Ovary (tissue), 3 donors: Measurements from ENCODE around the gene SPAG6.

ENCODE experiments used
- POLR2A ChIP-seq: fragments of 450-650 bp; IDR thresholded peaks from one replicate; pipeline ENCODE4 v1.6.1; 2017; ENCODE audit warnings: antibody characterized with exemption, mild to moderate bottlenecking, moderate library complexity
- TF ChIP-seq, protein P1 (sequence below), 3 donors: fragments of 450-650 bp in 2 of 3; fragments of 200-600 bp in 1 of 3; IDR thresholded peaks; one replicate each; pipeline versions ENCODE4 v1.5.1 to v1.8.0; 2016 to 2022; ENCODE audit warnings: antibody characterized with exemption in 3 of 3, mild to moderate bottlenecking in 1 of 3
- donor health status: DM: no; HTN: no; CAD: no.

DNA sequence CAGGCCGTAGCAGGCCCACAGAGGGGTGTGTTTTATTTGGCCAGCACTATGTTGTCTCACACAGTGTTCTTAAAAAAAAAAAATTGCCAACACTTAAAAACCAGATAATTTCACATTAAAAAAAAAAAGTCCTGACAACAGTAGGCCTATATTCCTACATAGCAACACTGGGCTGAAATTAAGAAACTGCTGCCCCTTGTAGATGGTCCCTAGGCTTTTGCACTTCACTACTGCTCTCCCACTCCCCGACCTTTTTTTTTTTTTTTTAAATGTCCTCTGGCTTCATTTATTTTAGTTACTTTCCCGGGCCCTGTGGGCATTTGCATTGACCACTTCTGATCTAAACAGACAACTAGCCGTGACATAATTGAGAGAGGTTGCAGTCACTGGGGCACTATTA, 36.0 kb downstream of the SPAG6 start:
- TF ChIP-seq, protein P1, sequence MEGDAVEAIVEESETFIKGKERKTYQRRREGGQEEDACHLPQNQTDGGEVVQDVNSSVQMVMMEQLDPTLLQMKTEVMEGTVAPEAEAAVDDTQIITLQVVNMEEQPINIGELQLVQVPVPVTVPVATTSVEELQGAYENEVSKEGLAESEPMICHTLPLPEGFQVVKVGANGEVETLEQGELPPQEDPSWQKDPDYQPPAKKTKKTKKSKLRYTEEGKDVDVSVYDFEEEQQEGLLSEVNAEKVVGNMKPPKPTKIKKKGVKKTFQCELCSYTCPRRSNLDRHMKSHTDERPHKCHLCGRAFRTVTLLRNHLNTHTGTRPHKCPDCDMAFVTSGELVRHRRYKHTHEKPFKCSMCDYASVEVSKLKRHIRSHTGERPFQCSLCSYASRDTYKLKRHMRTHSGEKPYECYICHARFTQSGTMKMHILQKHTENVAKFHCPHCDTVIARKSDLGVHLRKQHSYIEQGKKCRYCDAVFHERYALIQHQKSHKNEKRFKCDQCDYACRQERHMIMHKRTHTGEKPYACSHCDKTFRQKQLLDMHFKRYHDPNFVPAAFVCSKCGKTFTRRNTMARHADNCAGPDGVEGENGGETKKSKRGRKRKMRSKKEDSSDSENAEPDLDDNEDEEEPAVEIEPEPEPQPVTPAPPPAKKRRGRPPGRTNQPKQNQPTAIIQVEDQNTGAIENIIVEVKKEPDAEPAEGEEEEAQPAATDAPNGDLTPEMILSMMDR (IDR thresholded peaks at IDR 0.05), result no peak
- TF ChIP-seq POLR2A, result no peak
